GDM1 (cell line): ENCODE measurements around the gene FTCD.
"Not testable (repeated sequence)": the region's sequence is repeated elsewhere in the genome, so short reads cannot be mapped to it uniquely, and the experiment has no call there.

Experiments used
- DNase-seq: peaks from one replicate; lab custom pipeline; 2025; lab: John Stamatoyannopoulos, UW

The FTCD gene

GRCh38 chr21:46155514-46156377, at the start of gene FTCD:
TSS of gene FTCD (minus strand) at chr21:46155579. CDS start at chr21:46155523, 56 bp downstream.
- DNase-seq, result no peak

- DNase-seq, result no peak
Measured at GRCh38 chr21:46205166-46205565, 49.8 kb upstream of the FTCD start.

- DNase-seq, result no peak
Measured at GRCh38 chr21:46203203-46203600, 47.8 kb upstream of the FTCD start.

- no peak for DNase-seq
Measured at GRCh38 chr21:46202592-46203202, 47.3 kb upstream of the FTCD start.

GRCh38 chr21:46200877-46201803, 45.8 kb upstream of the FTCD start:
- not testable (repeated sequence) for DNase-seq

- no peak for DNase-seq
Measured at GRCh38 chr21:46199436-46200373, 44.3 kb upstream of the FTCD start.

- DNase-seq, result no peak
Measured at GRCh38 chr21:46196733-46197132, 41.4 kb upstream of the FTCD start.

- DNase-seq, result no peak
Measured at GRCh38 chr21:46195595-46196195, 40.3 kb upstream of the FTCD start.

- DNase-seq, result no peak
Measured at GRCh38 chr21:46194374-46195334, 39.3 kb upstream of the FTCD start.

- DNase-seq, result no peak
Measured at GRCh38 chr21:46193829-46194373, 38.5 kb upstream of the FTCD start.

GRCh38 chr21:46191686-46192575, 36.6 kb upstream of the FTCD start:
- DNase-seq, result no peak

GRCh38 chr21:46191257-46191685, 35.9 kb upstream of the FTCD start:
- DNase-seq, result no peak

- no peak for DNase-seq
Measured at GRCh38 chr21:46190491-46191131, 35.2 kb upstream of the FTCD start.

- DNase-seq, result no peak
Measured at GRCh38 chr21:46189959-46190490, 34.6 kb upstream of the FTCD start.

GRCh38 chr21:46189213-46189958, 34.0 kb upstream of the FTCD start:
- DNase-seq, result no peak
